Activated CD4-positive, alpha-beta memory T cell treated with anti-CD3 and anti-CD28 coated beads for 36 hours (primary cell): ENCODE results near the gene CHRNA1. TPM values are rescaled to one million over a fixed set of nuclear protein-coding genes. Genes with fewer than 3 reads are reported as not detected.

ENCODE experiments used
- CTCF ChIA-PET: fragments of 350-600 bp; sonication (Branson Sonifier 250); formaldehyde crosslinking; loops from one replicate; lab custom pipeline; 2021; ENCODE audit warnings: antibody characterized with exemption, inconsistent platforms; lab: Charles Lee
- POLR2A ChIA-PET: fragments of 350-600 bp; sonication (Branson Sonifier 250); formaldehyde crosslinking; loops from one replicate; lab custom pipeline; 2021; ENCODE audit warnings: antibody characterized with exemption; lab: Charles Lee
- DNase-seq: peaks from one replicate; pipeline ENCODE4 v3.0.0-alpha.2; 2020
- H3K27ac Mint-ChIP-seq: one replicate; pipeline ENCODE4 v1.8.0; 2021; ENCODE audit warnings: mixed read lengths
- H3K27me3 Mint-ChIP-seq: one replicate; pipeline ENCODE4 v1.8.0; 2021; ENCODE audit warnings: mixed read lengths
- H3K36me3 Mint-ChIP-seq: one replicate; pipeline ENCODE4 v1.8.0; 2021; ENCODE audit warnings: mixed read lengths
- H3K4me1 Mint-ChIP-seq: one replicate; pipeline ENCODE4 v1.8.0; 2021; ENCODE audit warnings: low read depth, mixed read lengths
- H3K4me3 Mint-ChIP-seq: one replicate; pipeline ENCODE4 v1.8.0; 2021; ENCODE audit warnings: mild to moderate bottlenecking, mixed read lengths
- H3K9me3 Mint-ChIP-seq: one replicate; pipeline ENCODE4 v1.8.0; 2021; ENCODE audit warnings: mixed read lengths
- intact Hi-C: fragments of 100-400 bp; cut with micrococcal nuclease; formaldehyde crosslinking; loops from one replicate; pipeline ENCODE4 v1.15.1; 2023
- total RNA-seq, 2 experiments: library from RNA; stranded (reverse); gene quantifications; one replicate each; pipeline ENCODE4 v1.2.3, GENCODE V29; 2021

CHRNA1 gene
- total RNA-seq, 2 experiments from 2014 or later: not detected

- no peaks in the 10 kb centered on the region for H3K36me3 Mint-ChIP-seq
- peaks cover 2% of the 10 kb centered on the region for H3K27me3 Mint-ChIP-seq
- POLR2A ChIA-PET: interaction anchor here (1.3 kb wide), 1 partner anchor 42 kb away, joined by 6 read pairs; no protein-coding TSS in a partner anchor
- H3K27ac Mint-ChIP-seq: peak overlapping the region; percentile 84
- intact Hi-C loops: loop anchor here (2.0 to 5.0 kb wide), 6 partner anchors 36 to 474 kb away; partner anchors contain the start of genes ATF2 and WIPF1
- peak; percentile 45 for DNase-seq
- peak overlapping the region; percentile 51 for H3K4me3 Mint-ChIP-seq
- H3K9me3 Mint-ChIP-seq: no peaks in the 10 kb centered on the region
- CTCF ChIA-PET: interaction anchor here (1.2 to 3.1 kb wide), 4 partner anchors 12 to 78 kb away, joined by 3 to 10 read pairs (median 4); no protein-coding TSS in a partner anchor
- peaks cover 48% of the 10 kb centered on the region for H3K4me1 Mint-ChIP-seq
Measured at GRCh38 chr2:174753038-174753633, 11.1 kb downstream of the CHRNA1 start.

- H3K27me3 Mint-ChIP-seq: peaks cover 2% of the 10 kb centered on the region
- ChIA-PET POLR2A (interaction anchor here (0.7 to 1.3 kb wide), 2 partner anchors 42 to 416 kb away, joined by 3 to 6 read pairs; partner anchors contain the start of gene ATF2), CTCF (interaction anchor here (0.5 to 1.4 kb wide), 3 partner anchors 12 to 399 kb away, joined by 3 read pairs; no protein-coding TSS in a partner anchor)
- peak overlapping the region; percentile 84 for H3K27ac Mint-ChIP-seq
- peak overlapping the region; percentile 51 for H3K4me3 Mint-ChIP-seq
- no peaks in the 10 kb centered on the region for H3K36me3 Mint-ChIP-seq
- intact Hi-C loops: loop anchor here (1.0 to 5.0 kb wide), 9 partner anchors 26 to 475 kb away; partner anchors contain the start of genes ATF2 and WIPF1
- H3K9me3 Mint-ChIP-seq: no peaks in the 10 kb centered on the region
- DNase-seq: peak; percentile 68
- H3K4me1 Mint-ChIP-seq: peaks cover 48% of the 10 kb centered on the region
Measured at GRCh38 chr2:174752403-174753037, 11.8 kb downstream of the CHRNA1 start.

GRCh38 chr2:174750923-174751441, 13.3 kb downstream of the CHRNA1 start:
- Mint-ChIP-seq H3K27me3 (peaks cover 2% of the 10 kb centered on the region), H3K36me3 (no peaks in the 10 kb centered on the region), H3K4me3 (peak overlapping the region; percentile 28), H3K9me3 (no peaks in the 10 kb centered on the region), H3K27ac (peak overlapping the region; percentile 72), H3K4me1 (peaks cover 48% of the 10 kb centered on the region)
- DNase-seq: peak; percentile 69
- ChIA-PET POLR2A (interaction anchor here (1.3 kb wide), 1 partner anchor 254 kb away, joined by 4 read pairs; the partner anchor contains the start of gene CHN1), CTCF (interaction anchor here (0.6 to 5.1 kb wide), 13 partner anchors 13 to 254 kb away, joined by 3 to 97 read pairs (median 4); partner anchors contain the start of genes CHN1 and CHRNA1)
- intact Hi-C loops: loop anchor here (2.0 to 5.0 kb wide), 5 partner anchors 20 to 476 kb away; no protein-coding TSS in a partner anchor

- Mint-ChIP-seq H3K9me3 (no peaks in the 10 kb centered on the region), H3K36me3 (no peaks in the 10 kb centered on the region), H3K27me3 (peaks cover 2% of the 10 kb centered on the region), H3K4me1 (peaks cover 48% of the 10 kb centered on the region), H3K27ac (peak overlapping the region; percentile 8), H3K4me3 (no peak overlapping the region)
- intact Hi-C loops: loop anchor here (1.0 to 5.0 kb wide), 7 partner anchors 19 to 478 kb away; no protein-coding TSS in a partner anchor
- ChIA-PET POLR2A (interaction anchor here (0.6 kb wide), 1 partner anchor 197 kb away, joined by 3 read pairs; no protein-coding TSS in a partner anchor), CTCF (interaction anchor here (0.6 to 5.1 kb wide), 32 partner anchors 15 to 360 kb away, joined by 3 to 97 read pairs (median 6); partner anchors contain the start of genes CHN1 and CHRNA1)
- DNase-seq: peak; percentile 22
Measured at GRCh38 chr2:174749793-174750192, 14.5 kb downstream of the CHRNA1 start.

- Mint-ChIP-seq H3K27me3 (peaks cover 2% of the 10 kb centered on the region), H3K9me3 (no peaks in the 10 kb centered on the region), H3K4me3 (no peak overlapping the region), H3K27ac (peak overlapping the region; percentile 45), H3K4me1 (peaks cover 45% of the 10 kb centered on the region), H3K36me3 (no peaks in the 10 kb centered on the region)
- ChIA-PET CTCF (interaction anchor here (0.6 to 5.1 kb wide), 56 partner anchors 9 to 1242 kb away, joined by 3 to 97 read pairs (median 5); partner anchors contain the start of genes CHN1 and CHRNA1), POLR2A (no interaction called here)
- DNase-seq: peak; percentile 81
- intact Hi-C loops: loop anchor here (1.0 kb wide), 2 partner anchors 49 to 241 kb away; no protein-coding TSS in a partner anchor
Measured at GRCh38 chr2:174748948-174749347, 15.3 kb downstream of the CHRNA1 start.

GRCh38 chr2:174745142-174745541, 19.1 kb downstream of the CHRNA1 start:
- DNase-seq: no peak
- ChIA-PET POLR2A (no interaction called here), CTCF (interaction anchor here (1.0 to 2.9 kb wide), 2 partner anchors 26 to 46 kb away, joined by 3 to 11 read pairs; no protein-coding TSS in a partner anchor)
- Mint-ChIP-seq H3K27me3 (no peaks in the 10 kb centered on the region), H3K9me3 (no peaks in the 10 kb centered on the region), H3K4me3 (no peak overlapping the region), H3K4me1 (peaks cover 12% of the 10 kb centered on the region), H3K36me3 (no peaks in the 10 kb centered on the region), H3K27ac (no peak overlapping the region)
- intact Hi-C loops: no loop called here

GRCh38 chr2:174744111-174744510, 20.2 kb downstream of the CHRNA1 start:
- H3K4me1 Mint-ChIP-seq: peaks cover 3% of the 10 kb centered on the region

GRCh38 chr2:174740721-174741120, 23.6 kb downstream of the CHRNA1 start:
- CTCF ChIA-PET: interaction anchor here (0.9 to 1.8 kb wide), 4 partner anchors 8 to 44 kb away, joined by 3 to 6 read pairs (median 4); no protein-coding TSS in a partner anchor
- H3K27me3 Mint-ChIP-seq: no peaks in the 10 kb centered on the region
- POLR2A ChIA-PET: no interaction called here
- no peak overlapping the region for H3K27ac Mint-ChIP-seq
- H3K4me1 Mint-ChIP-seq: no peaks in the 10 kb centered on the region
- H3K4me3 Mint-ChIP-seq: no peak overlapping the region
- no peak for DNase-seq
- intact Hi-C loops: no loop called here
- no peaks in the 10 kb centered on the region for H3K36me3 Mint-ChIP-seq
- no peaks in the 10 kb centered on the region for H3K9me3 Mint-ChIP-seq

More at GRCh38 chr2:174744111-174744510, 20.2 kb downstream of the CHRNA1 start:
- POLR2A ChIA-PET: no interaction called here
- DNase-seq: no peak
- Mint-ChIP-seq H3K4me3 (no peak overlapping the region), H3K9me3 (no peaks in the 10 kb centered on the region), H3K27me3 (no peaks in the 10 kb centered on the region), H3K36me3 (no peaks in the 10 kb centered on the region), H3K27ac (no peak overlapping the region)
- intact Hi-C loops: no loop called here
- CTCF ChIA-PET: interaction anchor here (2.9 kb wide), 1 partner anchor 45 kb away, joined by 11 read pairs; no protein-coding TSS in a partner anchor

- intact Hi-C loops: no loop called here
- Mint-ChIP-seq H3K27me3 (no peaks in the 10 kb centered on the region), H3K4me1 (no peaks in the 10 kb centered on the region), H3K27ac (no peak overlapping the region), H3K36me3 (no peaks in the 10 kb centered on the region), H3K9me3 (no peaks in the 10 kb centered on the region), H3K4me3 (no peak overlapping the region)
- ChIA-PET POLR2A (no interaction called here), CTCF (interaction anchor here (1.3 to 2.2 kb wide), 2 partner anchors 10 to 39 kb away, joined by 5 to 8 read pairs; no protein-coding TSS in a partner anchor)
- no peak for DNase-seq
Measured at GRCh38 chr2:174738841-174739240, 25.4 kb downstream of the CHRNA1 start.

GRCh38 chr2:174731546-174731945, 32.7 kb downstream of the CHRNA1 start:
- intact Hi-C loops: loop anchor here (2.0 kb wide), 1 partner anchor 19 kb away; no protein-coding TSS in a partner anchor
- Mint-ChIP-seq H3K27me3 (peaks cover 3% of the 10 kb centered on the region), H3K4me1 (peaks cover 9% of the 10 kb centered on the region), H3K4me3 (no peak overlapping the region), H3K9me3 (no peaks in the 10 kb centered on the region), H3K36me3 (no peaks in the 10 kb centered on the region), H3K27ac (no peak overlapping the region)
- ChIA-PET POLR2A (no interaction called here), CTCF (interaction anchor here (2.3 to 3.4 kb wide), 4 partner anchors 13 to 35 kb away, joined by 8 to 17 read pairs (median 12); no protein-coding TSS in a partner anchor)
- no peak for DNase-seq

- ChIA-PET CTCF (interaction anchor here (1.0 to 3.4 kb wide), 7 partner anchors 12 to 274 kb away, joined by 3 to 17 read pairs (median 6); no protein-coding TSS in a partner anchor), POLR2A (interaction anchor here (0.6 to 1.6 kb wide), 2 partner anchors 13 to 162 kb away, joined by 3 to 4 read pairs; no protein-coding TSS in a partner anchor)
- Mint-ChIP-seq H3K27ac (no peak overlapping the region), H3K27me3 (peaks cover 3% of the 10 kb centered on the region), H3K4me1 (peaks cover 9% of the 10 kb centered on the region), H3K9me3 (no peaks in the 10 kb centered on the region), H3K36me3 (no peaks in the 10 kb centered on the region), H3K4me3 (peak overlapping the region; percentile 77)
- no peak for DNase-seq
- intact Hi-C loops: loop anchor here (2.0 kb wide), 1 partner anchor 20 kb away; no protein-coding TSS in a partner anchor
Measured at GRCh38 chr2:174730698-174731018, 33.6 kb downstream of the CHRNA1 start.
